Measurements from ENCODE around the gene TMEM273.

GRCh38 chr10:49222170-49222569 lies 34.0 kb upstream of the TMEM273 start:
- TF ChIP-seq GATA2 (IDR thresholded peaks at IDR 0.05; ENCODE audit: low read depth, low read length): no peak
- TF ChIP-seq GATA3 (IDR thresholded peaks at IDR 0.05; ENCODE audit: low read depth, low read length): no peak

Data from SH-SY5Y (cell line).